ENCODE results near the gene PHKG2.

DNA sequence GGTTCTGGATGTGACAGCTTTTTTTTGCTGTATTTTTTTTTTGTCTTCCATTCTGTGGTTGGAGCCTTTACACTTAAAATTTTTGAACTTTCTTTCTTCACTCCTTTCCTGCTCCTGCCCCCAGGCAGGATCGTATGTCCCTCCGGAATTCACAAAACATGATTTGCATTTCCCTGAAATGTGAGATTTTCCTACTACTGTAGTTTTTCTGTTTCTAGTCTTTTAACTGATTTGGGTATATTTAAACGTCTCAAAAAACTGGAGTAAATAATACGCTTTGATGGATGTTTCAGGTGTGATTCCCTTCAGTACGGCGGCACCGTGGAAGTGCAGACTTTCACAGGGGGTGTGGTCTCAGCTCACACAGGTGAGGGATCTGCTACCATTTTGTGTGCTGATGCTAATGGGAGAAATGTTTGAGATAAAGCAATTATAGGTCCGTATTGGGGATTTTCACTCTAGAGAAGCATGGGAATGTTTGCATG is 48.6 kb upstream of the PHKG2 start:
- TF ChIP-seq, protein P1, sequence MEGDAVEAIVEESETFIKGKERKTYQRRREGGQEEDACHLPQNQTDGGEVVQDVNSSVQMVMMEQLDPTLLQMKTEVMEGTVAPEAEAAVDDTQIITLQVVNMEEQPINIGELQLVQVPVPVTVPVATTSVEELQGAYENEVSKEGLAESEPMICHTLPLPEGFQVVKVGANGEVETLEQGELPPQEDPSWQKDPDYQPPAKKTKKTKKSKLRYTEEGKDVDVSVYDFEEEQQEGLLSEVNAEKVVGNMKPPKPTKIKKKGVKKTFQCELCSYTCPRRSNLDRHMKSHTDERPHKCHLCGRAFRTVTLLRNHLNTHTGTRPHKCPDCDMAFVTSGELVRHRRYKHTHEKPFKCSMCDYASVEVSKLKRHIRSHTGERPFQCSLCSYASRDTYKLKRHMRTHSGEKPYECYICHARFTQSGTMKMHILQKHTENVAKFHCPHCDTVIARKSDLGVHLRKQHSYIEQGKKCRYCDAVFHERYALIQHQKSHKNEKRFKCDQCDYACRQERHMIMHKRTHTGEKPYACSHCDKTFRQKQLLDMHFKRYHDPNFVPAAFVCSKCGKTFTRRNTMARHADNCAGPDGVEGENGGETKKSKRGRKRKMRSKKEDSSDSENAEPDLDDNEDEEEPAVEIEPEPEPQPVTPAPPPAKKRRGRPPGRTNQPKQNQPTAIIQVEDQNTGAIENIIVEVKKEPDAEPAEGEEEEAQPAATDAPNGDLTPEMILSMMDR (IDR thresholded peaks at IDR 0.05): no peak
- TF ChIP-seq POLR2A (IDR thresholded peaks at IDR 0.05): no peak
- no peak for TF ChIP-seq EP300 (IDR thresholded peaks at IDR 0.05)

Data from ovary (tissue), 3 donors.